GM21786 (cell line): ENCODE data around the gene TRIM32.

Experiments
- ATAC-seq: cut with Tn5 transposase; IDR thresholded peaks from one replicate; pipeline ENCODE4 v1.9.1; 2021; ENCODE audit not compliant: unreplicated experiment

TRIM32 gene, protein sequence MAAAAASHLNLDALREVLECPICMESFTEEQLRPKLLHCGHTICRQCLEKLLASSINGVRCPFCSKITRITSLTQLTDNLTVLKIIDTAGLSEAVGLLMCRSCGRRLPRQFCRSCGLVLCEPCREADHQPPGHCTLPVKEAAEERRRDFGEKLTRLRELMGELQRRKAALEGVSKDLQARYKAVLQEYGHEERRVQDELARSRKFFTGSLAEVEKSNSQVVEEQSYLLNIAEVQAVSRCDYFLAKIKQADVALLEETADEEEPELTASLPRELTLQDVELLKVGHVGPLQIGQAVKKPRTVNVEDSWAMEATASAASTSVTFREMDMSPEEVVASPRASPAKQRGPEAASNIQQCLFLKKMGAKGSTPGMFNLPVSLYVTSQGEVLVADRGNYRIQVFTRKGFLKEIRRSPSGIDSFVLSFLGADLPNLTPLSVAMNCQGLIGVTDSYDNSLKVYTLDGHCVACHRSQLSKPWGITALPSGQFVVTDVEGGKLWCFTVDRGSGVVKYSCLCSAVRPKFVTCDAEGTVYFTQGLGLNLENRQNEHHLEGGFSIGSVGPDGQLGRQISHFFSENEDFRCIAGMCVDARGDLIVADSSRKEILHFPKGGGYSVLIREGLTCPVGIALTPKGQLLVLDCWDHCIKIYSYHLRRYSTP

DNA sequence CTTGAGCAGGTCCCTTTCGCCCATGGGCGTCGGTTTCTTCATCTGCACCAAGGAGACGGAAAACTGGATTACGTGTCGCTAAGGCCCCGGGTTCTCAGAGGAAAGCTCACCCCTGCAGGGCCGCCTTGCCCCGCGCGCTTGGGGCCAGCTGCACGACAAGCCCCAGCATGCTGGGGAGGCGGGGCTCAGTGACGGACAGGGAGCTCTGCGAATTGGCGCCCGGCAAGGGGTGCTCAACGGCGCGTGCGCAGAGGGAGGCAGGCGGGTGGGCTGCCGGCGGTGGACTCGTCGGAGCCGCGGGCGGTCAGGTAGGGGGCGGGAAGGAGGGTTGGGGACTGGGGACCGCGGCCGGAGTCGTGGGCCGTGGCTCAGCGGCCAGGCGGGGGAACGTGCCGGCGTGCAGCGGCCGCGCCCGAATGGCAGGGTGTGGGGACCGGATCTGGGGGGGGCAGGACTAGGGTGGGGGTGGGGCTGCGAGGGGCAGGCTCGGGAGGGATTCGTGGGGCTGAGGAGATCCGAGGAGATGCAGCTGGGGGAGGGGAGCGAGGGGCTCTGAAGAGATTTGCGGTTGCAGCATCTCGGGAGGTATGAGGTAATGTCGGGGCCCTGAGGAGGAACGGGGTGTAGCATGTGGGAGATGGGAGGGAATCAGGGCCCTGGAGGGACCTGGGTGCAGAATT, at the start of gene TRIM32:
TRIM32 (plus strand) TSS at position 232 of the 680 bp plus-strand sequence. CDS start 10,438 bp downstream, outside the sequence.
- ATAC-seq, result peak; percentile 99

GRCh38 chr9:116639251-116639741, 47.8 kb upstream of the TRIM32 start:
- no peak for ATAC-seq

GRCh38 chr9:116641292-116642059, 45.6 kb upstream of the TRIM32 start:
- ATAC-seq, result no peak

DNA sequence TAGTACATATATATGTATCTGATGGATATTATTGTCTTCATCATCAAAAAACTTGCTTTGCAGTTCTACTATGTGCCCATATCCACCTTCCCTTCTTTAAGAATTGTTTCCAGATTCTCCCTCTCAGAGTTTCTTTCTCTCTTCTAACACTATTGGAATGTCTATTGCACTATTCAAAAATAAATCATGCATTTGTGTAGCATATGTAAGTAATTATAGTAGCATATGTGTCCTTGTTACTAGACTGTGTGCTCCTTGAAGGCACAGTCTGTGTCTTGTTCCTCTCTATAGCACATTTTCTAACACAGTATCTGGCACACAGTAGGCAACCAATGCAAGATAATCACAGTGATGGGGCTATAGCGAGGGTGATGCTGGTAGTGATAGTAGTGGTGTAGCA, 43.4 kb upstream of the TRIM32 start:
- no peak for ATAC-seq

GRCh38 chr9:116644091-116644688, 42.9 kb upstream of the TRIM32 start:
- ATAC-seq, result no peak

DNA sequence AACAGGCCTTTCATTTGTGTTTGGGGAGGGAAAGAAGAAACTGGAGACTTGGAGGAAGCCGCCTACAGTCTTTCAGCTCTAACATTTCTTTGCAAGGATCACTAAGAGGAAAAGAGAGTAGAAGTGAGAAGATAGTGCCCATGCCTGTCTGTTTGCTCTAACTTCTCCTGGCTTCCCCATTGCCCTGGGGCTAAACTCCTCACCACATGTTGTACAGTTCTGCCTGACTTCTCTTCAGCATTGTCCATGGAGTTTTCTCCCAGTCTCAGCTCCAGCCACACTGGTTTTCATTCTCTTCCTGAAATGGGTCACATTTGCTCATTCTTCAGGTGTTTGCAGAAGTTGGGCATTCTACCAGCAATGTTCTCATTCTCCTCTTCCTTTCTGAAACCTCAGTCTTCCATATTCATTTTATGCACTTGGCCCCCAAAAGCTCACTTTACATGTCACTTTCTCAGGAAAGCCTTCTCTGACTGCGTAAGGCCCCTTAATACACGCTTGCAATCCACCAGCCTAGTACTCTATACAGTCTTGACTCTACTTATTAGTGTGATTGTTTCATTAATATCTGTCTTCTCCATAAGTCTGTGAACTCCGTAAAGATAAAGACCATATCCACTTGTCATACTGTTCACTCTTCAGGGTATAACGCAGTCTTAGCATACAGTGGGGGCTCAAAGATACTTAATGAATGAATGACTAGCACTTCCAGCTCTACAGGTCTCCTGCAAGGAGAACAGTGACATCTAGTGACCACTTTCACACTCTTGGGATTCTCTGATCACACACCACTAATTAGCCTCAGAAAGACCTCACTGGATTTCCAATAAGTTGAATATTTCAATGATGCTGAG, 40.2 kb upstream of the TRIM32 start:
- no peak for ATAC-seq

GRCh38 chr9:116647515-116647809, 39.6 kb upstream of the TRIM32 start:
- no peak for ATAC-seq

- ATAC-seq, result no peak
These were observed 33.6 kb upstream of the TRIM32 start for GRCh38 chr9:116653348-116654058.

DNA sequence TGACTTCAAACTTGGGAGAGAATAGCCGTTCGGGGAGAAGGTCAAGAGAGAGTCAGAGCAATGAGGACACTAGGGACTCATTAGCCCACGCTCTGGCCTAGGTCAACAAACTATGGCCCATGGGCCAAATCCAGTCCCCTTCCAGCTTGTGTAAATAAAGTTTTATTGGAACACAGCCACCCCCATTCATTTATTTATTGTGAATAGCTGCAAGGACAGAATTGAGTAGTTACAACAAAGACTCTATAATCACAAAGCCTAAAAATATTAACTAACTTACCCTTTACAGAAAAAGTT, 33.1 kb upstream of the TRIM32 start:
- ATAC-seq, result no peak

GRCh38 chr9:116656501-116656971, 30.6 kb upstream of the TRIM32 start:
- ATAC-seq, result no peak

- ATAC-seq, result no peak
These were observed 30.1 kb upstream of the TRIM32 start for GRCh38 chr9:116656977-116657376.

DNA sequence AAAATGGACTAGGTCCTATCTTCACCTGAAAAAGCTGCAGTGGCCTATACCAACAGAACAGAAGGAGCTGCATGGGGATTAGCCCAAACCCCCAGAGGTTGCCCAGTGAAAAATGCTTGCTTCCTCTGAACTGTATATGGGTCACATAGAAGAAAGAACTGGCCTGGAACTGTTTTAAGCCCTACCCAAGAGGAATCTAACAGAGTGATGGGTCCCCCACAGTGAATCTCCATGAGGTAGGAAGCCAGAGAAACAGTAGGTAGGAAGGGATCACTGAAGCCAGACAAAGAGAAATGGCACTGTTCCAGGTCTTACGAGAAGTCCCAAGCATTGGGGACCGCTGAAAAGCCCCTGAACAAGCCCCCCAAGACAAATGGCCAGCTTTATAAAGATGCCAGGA, 28.8 kb upstream of the TRIM32 start:
- ATAC-seq, result no peak

- ATAC-seq, result no peak
These were observed 25.8 kb upstream of the TRIM32 start for GRCh38 chr9:116661037-116661954.

GRCh38 chr9:116662646-116663310, 24.3 kb upstream of the TRIM32 start:
- ATAC-seq, result no peak

GRCh38 chr9:116663581-116663980, 23.5 kb upstream of the TRIM32 start:
- ATAC-seq, result no peak

- ATAC-seq, result no peak
These were observed 18.0 kb upstream of the TRIM32 start for GRCh38 chr9:116668970-116669695.

- ATAC-seq, result no peak
These were observed 15.5 kb upstream of the TRIM32 start for GRCh38 chr9:116671605-116672004.
